ENCODE measurements around the gene ANAPC13.

DNA sequence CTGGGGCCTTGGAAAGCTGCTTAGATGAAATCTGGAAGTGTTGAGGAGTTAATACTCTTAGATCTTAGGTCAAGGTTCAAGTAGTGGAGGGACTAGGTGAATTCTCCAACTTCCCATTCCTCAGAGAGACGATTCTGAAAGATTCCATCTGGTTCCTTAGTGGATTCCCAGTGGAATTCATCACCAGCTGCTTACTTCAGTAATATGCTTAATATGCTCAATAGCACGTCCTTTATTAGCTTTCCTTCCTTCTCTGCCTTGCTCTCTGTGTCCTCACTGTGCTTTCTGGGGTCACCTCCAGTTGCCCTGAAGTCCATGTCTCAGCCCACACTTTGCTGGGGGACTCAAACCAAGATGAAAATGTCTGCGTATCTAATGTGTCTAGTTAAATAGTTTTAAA is 31.1 kb upstream of the ANAPC13 start:
- no peak for TF ChIP-seq EZH2 (optimal IDR thresholded peaks at IDR 0.05; ENCODE audit: low read depth, low read length)
- TF ChIP-seq, protein P1, sequence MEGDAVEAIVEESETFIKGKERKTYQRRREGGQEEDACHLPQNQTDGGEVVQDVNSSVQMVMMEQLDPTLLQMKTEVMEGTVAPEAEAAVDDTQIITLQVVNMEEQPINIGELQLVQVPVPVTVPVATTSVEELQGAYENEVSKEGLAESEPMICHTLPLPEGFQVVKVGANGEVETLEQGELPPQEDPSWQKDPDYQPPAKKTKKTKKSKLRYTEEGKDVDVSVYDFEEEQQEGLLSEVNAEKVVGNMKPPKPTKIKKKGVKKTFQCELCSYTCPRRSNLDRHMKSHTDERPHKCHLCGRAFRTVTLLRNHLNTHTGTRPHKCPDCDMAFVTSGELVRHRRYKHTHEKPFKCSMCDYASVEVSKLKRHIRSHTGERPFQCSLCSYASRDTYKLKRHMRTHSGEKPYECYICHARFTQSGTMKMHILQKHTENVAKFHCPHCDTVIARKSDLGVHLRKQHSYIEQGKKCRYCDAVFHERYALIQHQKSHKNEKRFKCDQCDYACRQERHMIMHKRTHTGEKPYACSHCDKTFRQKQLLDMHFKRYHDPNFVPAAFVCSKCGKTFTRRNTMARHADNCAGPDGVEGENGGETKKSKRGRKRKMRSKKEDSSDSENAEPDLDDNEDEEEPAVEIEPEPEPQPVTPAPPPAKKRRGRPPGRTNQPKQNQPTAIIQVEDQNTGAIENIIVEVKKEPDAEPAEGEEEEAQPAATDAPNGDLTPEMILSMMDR (IDR thresholded peaks at IDR 0.05; ENCODE audit: low read length): no peak
